ENCODE data around the gene KNG1. TPM values are rescaled to one million over a fixed set of nuclear protein-coding genes. Genes with fewer than 3 reads are reported as not detected.

The KNG1 gene
- total and polyA plus RNA-seq, 7 donors, result 0.16 to 0.26 TPM; not detected in 5

GRCh38 chr3:186760897-186761447 is 43.8 kb downstream of the KNG1 start:
- no peak for ATAC-seq
- intact Hi-C loops (cut with DNase I), result no loop called here
- no peak for TF ChIP-seq CTCF (IDR thresholded peaks at IDR 0.05)
- Histone ChIP-seq H3K27ac (no peak overlapping the region), H3K36me3 (ENCODE audit: insufficient read depth in 1 of 2, low read depth in 1 of 2) (no peaks in the 10 kb centered on the region), H3K9me3 (no peaks in the 10 kb centered on the region), H3K4me3 (no peak overlapping the region), H3K4me1 (no peaks in the 10 kb centered on the region), H3K27me3 (ENCODE audit: insufficient read depth in 3 of 3, low read length in 2 of 3) (peaks cover 0 to 1% (median 0%) of the 10 kb centered on the region in 3 donors)
- WGBS, 3 donors, result 89 to 93% (median 92%) methylated on average over 8 of the region's 8 CpGs
- no peak for DNase-seq

GRCh38 chr3:186772281-186772694 is 55.1 kb downstream of the KNG1 start:
- Histone ChIP-seq H3K9me3 (no peaks in the 10 kb centered on the region), H3K4me3 (peak overlapping the region; percentile 63), H3K4me1 (no peaks in the 10 kb centered on the region), H3K27me3 (ENCODE audit: insufficient read depth in 3 of 3, low read length in 2 of 3) (peaks cover 0 to 4% (median 0%) of the 10 kb centered on the region in 3 donors), H3K27ac (no peak overlapping the region), H3K36me3 (ENCODE audit: insufficient read depth in 1 of 2, low read depth in 1 of 2) (no peaks in the 10 kb centered on the region)
- WGBS, 3 donors, result 13 to 14% (median 13%) methylated on average over 26 of the region's 26 CpGs
- intact Hi-C loops (cut with DNase I), result no loop called here
- no peak for DNase-seq
- TF ChIP-seq CTCF (IDR thresholded peaks at IDR 0.05), result no peak
- peak in 3 of 4 donors; percentile 17 to 32 (median 21) for ATAC-seq

- DNase-seq (peak; percentile 72 to 84), ATAC-seq (peak; percentile 65 to 82 (median 79))
- H3K4me3 ChIP-seq, result peak overlapping the region; percentile 63
- no peak for TF ChIP-seq CTCF (IDR thresholded peaks at IDR 0.05)
- H3K9me3 ChIP-seq, result no peaks in the 10 kb centered on the region
- H3K36me3 ChIP-seq (ENCODE audit: insufficient read depth in 1 of 2, low read depth in 1 of 2), result no peaks in the 10 kb centered on the region
- no peaks in the 10 kb centered on the region for H3K4me1 ChIP-seq
- peaks cover 0 to 4% (median 0%) of the 10 kb centered on the region in 3 donors for H3K27me3 ChIP-seq (ENCODE audit: insufficient read depth in 3 of 3, low read length in 2 of 3)
- 13 to 19% (median 13%) methylated on average over 23 to 28 of the region's 28 CpGs for WGBS, 3 donors
- H3K27ac ChIP-seq, result peak overlapping the region; percentile 43
- intact Hi-C loops (cut with DNase I), result no loop called here
Observed at GRCh38 chr3:186772701-186773417, 55.7 kb downstream of the KNG1 start.

GRCh38 chr3:186775999-186776398 is 58.8 kb downstream of the KNG1 start:
- WGBS, 3 donors, result 52 to 54% (median 54%) methylated on average over 8 of the region's 8 CpGs

More at GRCh38 chr3:186775999-186776398, 58.8 kb downstream of the KNG1 start:
- Histone ChIP-seq H3K27me3 (ENCODE audit: insufficient read depth in 3 of 3, low read length in 2 of 3) (peaks cover 0 to 4% (median 0%) of the 10 kb centered on the region in 3 donors), H3K9me3 (no peaks in the 10 kb centered on the region), H3K4me1 (no peaks in the 10 kb centered on the region), H3K27ac (no peak overlapping the region), H3K4me3 (no peak overlapping the region), H3K36me3 (ENCODE audit: insufficient read depth in 1 of 2, low read depth in 1 of 2) (no peaks in the 10 kb centered on the region)
- DNase-seq (no peak), ATAC-seq (no peak)
- intact Hi-C loops (cut with DNase I), result no loop called here
- TF ChIP-seq CTCF (IDR thresholded peaks at IDR 0.05), result no peak

Data from psoas muscle (tissue), 8 donors.